ENCODE results near the gene UHRF2. TPM values are rescaled to one million over a fixed set of nuclear protein-coding genes. Genes with fewer than 3 reads are reported as not detected.

Gene UHRF2
- total and polyA plus RNA-seq, 3 experiments from 2014 or later = 12.9 to 55.2 (median 50.8) TPM

DNA sequence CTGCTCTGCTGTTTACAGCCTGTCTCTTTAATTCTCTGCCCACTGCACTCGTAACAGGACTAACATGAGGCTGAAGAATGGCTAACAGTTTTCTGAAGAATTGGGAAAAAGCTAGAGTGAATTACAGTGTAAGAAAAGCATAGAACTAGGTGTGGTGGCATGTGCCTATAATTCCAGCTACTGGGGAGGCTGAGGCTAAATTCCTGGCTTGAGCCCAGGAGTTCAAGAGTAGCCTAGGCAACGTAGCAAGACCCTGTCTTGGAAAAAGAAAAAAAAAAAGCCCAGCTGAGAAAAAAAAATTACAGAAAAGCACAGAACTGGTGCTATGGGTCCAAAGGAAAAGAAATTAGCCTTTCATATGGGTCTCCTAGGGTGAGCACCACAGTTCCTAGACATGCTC lies 13.9 kb upstream of the UHRF2 start:
- no peak overlapping the region for H3K27ac Mint-ChIP-seq
- Histone ChIP-seq H3K36me3 (ENCODE audit: insufficient read depth, low read length) (no peaks in the 10 kb centered on the region), H3K4me1 (ENCODE audit: insufficient read depth, low read length) (no peaks in the 10 kb centered on the region), H3K4me3 (ENCODE audit: low read length) (no peak overlapping the region), H3K9me3 (ENCODE audit: low read length) (no peaks in the 10 kb centered on the region), H3K27me3 (ENCODE audit: insufficient read depth, low read length, poor library complexity, severe bottlenecking) (no peaks in the 10 kb centered on the region), H3K27ac (ENCODE audit: low read depth, low read length) (no peak overlapping the region)
- H3K4me1 Mint-ChIP-seq = no peaks in the 10 kb centered on the region
- no peaks in the 10 kb centered on the region for H3K36me3 Mint-ChIP-seq
- no peak for DNase-seq
- H3K4me3 Mint-ChIP-seq = no peak overlapping the region
- CTCF ChIA-PET = no interaction called here
- peaks cover 3 to 4% of the 10 kb centered on the region in 2 donors for H3K27me3 Mint-ChIP-seq
- H3K9me3 Mint-ChIP-seq = no peaks in the 10 kb centered on the region
- POLR2A ChIA-PET = no interaction called here

DNA sequence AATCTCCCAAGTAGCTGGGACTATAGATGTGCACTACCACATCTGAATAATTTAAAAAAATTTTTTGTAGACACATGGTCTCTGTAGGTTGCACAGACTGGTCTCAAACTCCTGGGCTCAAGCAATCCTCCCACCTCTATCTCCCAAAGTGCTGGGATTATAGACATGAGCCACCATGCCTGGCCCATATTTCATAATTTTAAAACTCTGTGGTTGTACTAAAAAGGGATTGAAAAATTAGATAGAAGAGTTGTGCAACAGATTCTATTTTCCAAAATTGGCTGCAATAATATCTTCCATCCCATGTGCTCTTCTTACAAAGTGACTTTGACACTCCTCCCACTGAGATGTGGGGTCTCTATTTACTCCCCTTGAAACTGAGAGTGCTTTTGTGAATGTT lies 7.6 kb upstream of the UHRF2 start:
- H3K36me3 Mint-ChIP-seq = no peaks in the 10 kb centered on the region
- Histone ChIP-seq H3K27ac (ENCODE audit: low read depth, low read length) (no peak overlapping the region), H3K27me3 (ENCODE audit: insufficient read depth, low read length, poor library complexity, severe bottlenecking) (no peaks in the 10 kb centered on the region), H3K9me3 (ENCODE audit: low read length) (no peaks in the 10 kb centered on the region), H3K36me3 (ENCODE audit: insufficient read depth, low read length) (no peaks in the 10 kb centered on the region), H3K4me3 (ENCODE audit: low read length) (no peak overlapping the region), H3K4me1 (ENCODE audit: insufficient read depth, low read length) (no peaks in the 10 kb centered on the region)
- H3K27ac Mint-ChIP-seq = no peak overlapping the region
- POLR2A ChIA-PET = interaction anchor here (0.6 kb wide), 1 partner anchor 77 kb away, joined by 3 read pairs; no protein-coding TSS in a partner anchor
- no peaks in the 10 kb centered on the region for H3K9me3 Mint-ChIP-seq
- no peak overlapping the region for H3K4me3 Mint-ChIP-seq
- H3K27me3 Mint-ChIP-seq = no peaks in the 10 kb centered on the region
- H3K4me1 Mint-ChIP-seq = no peaks in the 10 kb centered on the region
- no peak for DNase-seq
- CTCF ChIA-PET = no interaction called here

DNA sequence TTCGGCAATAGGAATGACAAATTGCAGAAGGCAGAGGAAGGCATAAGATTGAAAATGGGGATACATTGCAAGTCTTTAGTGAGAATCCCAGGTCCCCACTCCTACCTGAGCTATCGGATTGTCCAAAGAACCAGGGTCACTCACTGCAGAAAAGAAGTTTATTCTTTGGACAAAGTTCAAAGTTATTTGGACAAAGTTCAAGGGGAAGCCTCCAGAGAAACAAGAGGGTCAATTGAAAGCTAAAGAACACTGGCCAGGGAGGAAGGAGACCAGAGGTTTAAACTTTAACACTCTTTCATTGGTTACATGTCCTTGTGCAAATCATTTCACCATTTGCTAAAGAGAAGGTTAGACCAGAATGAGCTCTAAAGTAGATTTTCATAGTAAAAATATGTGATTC lies 5.2 kb upstream of the UHRF2 start:
- H3K27me3 ChIP-seq (ENCODE audit: insufficient read depth, low read length, poor library complexity, severe bottlenecking) = no peaks in the 10 kb centered on the region
- POLR2A ChIA-PET = no interaction called here
- no peaks in the 10 kb centered on the region for H3K9me3 Mint-ChIP-seq
- peaks cover 0 to 3% (median 2%) of the 10 kb centered on the region in 3 donors for H3K4me1 Mint-ChIP-seq
- H3K27ac Mint-ChIP-seq = no peak overlapping the region
- H3K36me3 ChIP-seq (ENCODE audit: insufficient read depth, low read length) = no peaks in the 10 kb centered on the region
- no peaks in the 10 kb centered on the region for H3K9me3 ChIP-seq (ENCODE audit: low read length)
- DNase-seq = no peak
- H3K36me3 Mint-ChIP-seq = peaks cover 0 to 1% (median 0%) of the 10 kb centered on the region in 3 donors
- H3K4me1 ChIP-seq (ENCODE audit: insufficient read depth, low read length) = peaks cover 6% of the 10 kb centered on the region
- H3K27ac ChIP-seq (ENCODE audit: low read depth, low read length) = no peak overlapping the region
- peak overlapping the region in 1 of 7 donors; percentile 10 for H3K4me3 Mint-ChIP-seq
- H3K4me3 ChIP-seq (ENCODE audit: low read length) = no peak overlapping the region
- no peaks in the 10 kb centered on the region for H3K27me3 Mint-ChIP-seq
- CTCF ChIA-PET = no interaction called here

DNA sequence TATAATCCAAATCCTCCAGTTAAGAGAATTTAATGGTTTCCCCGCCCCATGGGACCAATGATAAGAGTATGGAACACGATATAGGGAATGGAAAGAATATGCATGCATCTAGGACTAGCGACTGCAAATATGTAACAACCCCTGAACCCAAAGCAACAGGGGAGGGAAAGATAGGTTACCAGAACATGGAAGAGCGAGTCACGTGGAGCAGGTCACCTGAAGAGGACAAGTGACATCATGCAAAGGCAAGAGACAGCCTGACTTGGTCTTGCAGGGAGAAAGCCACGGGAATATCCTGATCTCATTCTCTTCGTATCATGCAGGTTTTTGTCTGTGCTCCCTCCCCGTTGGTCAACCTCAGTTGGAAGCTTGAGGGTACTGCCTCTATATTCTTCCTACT lies 4.7 kb upstream of the UHRF2 start:
- CTCF ChIA-PET = no interaction called here
- Histone ChIP-seq H3K36me3 (ENCODE audit: insufficient read depth, low read length) (no peaks in the 10 kb centered on the region), H3K9me3 (ENCODE audit: low read length) (no peaks in the 10 kb centered on the region), H3K4me3 (ENCODE audit: low read length) (no peak overlapping the region), H3K27ac (ENCODE audit: low read depth, low read length) (no peak overlapping the region), H3K4me1 (ENCODE audit: insufficient read depth, low read length) (peaks cover 6% of the 10 kb centered on the region), H3K27me3 (ENCODE audit: insufficient read depth, low read length, poor library complexity, severe bottlenecking) (no peaks in the 10 kb centered on the region)
- no peak for DNase-seq
- H3K9me3 Mint-ChIP-seq = no peaks in the 10 kb centered on the region
- H3K4me1 Mint-ChIP-seq = peaks cover 0 to 3% (median 3%) of the 10 kb centered on the region in 3 donors
- H3K36me3 Mint-ChIP-seq = peaks cover 0 to 1% (median 0%) of the 10 kb centered on the region in 3 donors
- peak overlapping the region in 1 of 7 donors; percentile 7 for H3K4me3 Mint-ChIP-seq
- POLR2A ChIA-PET = no interaction called here
- H3K27me3 Mint-ChIP-seq = no peaks in the 10 kb centered on the region
- no peak overlapping the region for H3K27ac Mint-ChIP-seq

DNA sequence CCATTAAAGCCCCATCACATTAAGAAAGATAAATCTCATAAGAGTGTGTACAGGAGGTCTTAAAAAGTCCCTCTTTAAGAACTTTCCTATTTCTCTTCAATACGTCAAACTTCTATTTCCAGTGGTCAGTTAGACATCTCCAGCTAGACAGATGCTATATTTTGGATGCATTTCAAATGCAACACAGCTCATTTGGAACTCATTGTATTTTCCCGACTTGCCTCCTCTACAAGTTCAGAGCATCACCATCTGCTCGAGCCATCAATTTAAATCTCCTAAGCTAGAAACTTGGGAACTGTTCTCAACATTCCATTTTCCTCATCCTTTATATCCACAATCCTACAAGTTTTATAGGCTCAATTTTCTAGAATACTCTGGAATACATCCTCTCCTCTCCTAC lies 3.2 kb upstream of the UHRF2 start:
- H3K36me3 Mint-ChIP-seq = peaks cover 0 to 8% (median 0%) of the 10 kb centered on the region in 3 donors
- no peaks in the 10 kb centered on the region for H3K9me3 Mint-ChIP-seq
- H3K27ac ChIP-seq (ENCODE audit: low read depth, low read length) = no peak overlapping the region
- CTCF ChIA-PET = no interaction called here
- H3K27me3 Mint-ChIP-seq = no peaks in the 10 kb centered on the region
- no peaks in the 10 kb centered on the region for H3K9me3 ChIP-seq (ENCODE audit: low read length)
- no peaks in the 10 kb centered on the region for H3K27me3 ChIP-seq (ENCODE audit: insufficient read depth, low read length, poor library complexity, severe bottlenecking)
- H3K4me1 Mint-ChIP-seq = peaks cover 8 to 10% (median 9%) of the 10 kb centered on the region in 3 donors
- H3K27ac Mint-ChIP-seq = peak overlapping the region in 1 of 8 donors; percentile 8
- peaks cover 6% of the 10 kb centered on the region for H3K4me1 ChIP-seq (ENCODE audit: insufficient read depth, low read length)
- H3K36me3 ChIP-seq (ENCODE audit: insufficient read depth, low read length) = no peaks in the 10 kb centered on the region
- H3K4me3 ChIP-seq (ENCODE audit: low read length) = no peak overlapping the region
- H3K4me3 Mint-ChIP-seq = peak overlapping the region in 1 of 7 donors; percentile 7
- POLR2A ChIA-PET = no interaction called here
- no peak for DNase-seq

DNA sequence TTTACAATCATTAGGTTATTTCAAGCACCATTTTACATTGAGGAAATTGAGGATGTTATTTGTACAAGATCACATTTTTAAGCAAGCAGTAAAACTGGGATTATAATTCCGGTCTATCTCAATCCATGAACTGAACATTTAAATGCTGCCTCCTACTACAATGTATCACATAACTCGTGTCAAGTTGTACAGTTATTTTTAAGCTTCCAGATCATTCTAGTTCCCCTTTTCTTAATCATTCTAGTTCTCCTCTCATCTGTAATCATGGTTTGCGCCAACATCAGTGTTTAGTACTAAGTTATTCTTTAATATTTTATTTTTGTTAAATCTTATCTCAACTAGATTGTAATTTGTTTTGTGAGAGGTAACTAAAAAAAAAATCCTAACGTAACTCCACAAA lies 2.4 kb upstream of the UHRF2 start:
- Mint-ChIP-seq H3K27ac (no peak overlapping the region), H3K27me3 (no peaks in the 10 kb centered on the region), H3K9me3 (no peaks in the 10 kb centered on the region)

DNA sequence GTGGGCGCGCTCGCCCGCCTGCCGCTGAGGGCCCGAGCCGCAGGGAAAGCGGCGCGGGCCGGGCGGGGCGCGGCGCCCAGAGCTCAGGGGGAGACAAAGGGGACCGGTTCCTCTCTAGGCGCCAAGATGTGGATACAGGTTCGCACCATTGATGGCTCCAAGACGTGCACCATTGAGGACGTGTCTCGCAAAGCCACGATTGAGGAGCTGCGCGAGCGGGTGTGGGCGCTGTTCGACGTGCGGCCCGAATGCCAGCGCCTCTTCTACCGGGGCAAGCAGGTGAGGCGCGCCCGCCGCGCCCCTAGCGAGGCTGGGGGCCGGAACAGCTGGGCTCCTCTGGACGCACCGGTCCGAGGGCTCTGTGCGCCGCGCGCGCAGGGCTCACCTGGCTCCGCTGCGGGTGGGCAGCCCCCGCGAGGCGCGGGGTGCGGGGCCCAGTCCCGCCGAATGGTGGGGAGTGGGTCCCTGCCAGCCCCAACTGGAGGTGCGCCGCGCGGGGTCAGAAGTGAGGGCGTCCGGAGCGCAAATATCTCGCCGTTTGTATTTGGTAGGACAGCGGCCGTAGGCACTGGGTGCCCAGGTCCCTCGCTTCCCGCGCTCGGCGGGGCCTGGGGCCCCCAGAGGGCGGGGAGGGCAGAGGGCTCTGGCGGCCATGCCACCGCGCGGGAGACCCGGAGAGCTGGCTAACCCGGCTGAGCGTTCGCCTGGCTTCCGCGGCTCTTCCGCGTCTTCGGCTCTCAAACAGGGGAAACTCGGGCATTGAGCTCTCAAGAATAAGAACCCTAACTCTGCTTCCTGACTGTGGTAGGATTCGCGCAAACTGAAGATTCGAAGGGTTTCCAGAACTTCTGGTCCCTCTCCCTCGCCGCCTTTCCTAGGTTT lies 607 bp downstream of the UHRF2 start:
- Mint-ChIP-seq H3K27ac (peak overlapping the region; percentile 73 to 97 (median 84)), H3K36me3 (peaks cover 0 to 24% (median 2%) of the 10 kb centered on the region in 3 donors), H3K4me3 (peak overlapping the region; percentile 82 to 92 (median 92)), H3K9me3 (no peaks in the 10 kb centered on the region), H3K27me3 (no peaks in the 10 kb centered on the region), H3K4me1 (peaks cover 43 to 47% (median 45%) of the 10 kb centered on the region in 3 donors)
- Histone ChIP-seq H3K4me1 (ENCODE audit: insufficient read depth, low read length) (peaks cover 34% of the 10 kb centered on the region), H3K36me3 (ENCODE audit: insufficient read depth, low read length) (no peaks in the 10 kb centered on the region), H3K9me3 (ENCODE audit: low read length) (no peaks in the 10 kb centered on the region), H3K4me3 (ENCODE audit: low read length) (peak overlapping the region; percentile 63), H3K27me3 (ENCODE audit: insufficient read depth, low read length, poor library complexity, severe bottlenecking) (no peaks in the 10 kb centered on the region), H3K27ac (ENCODE audit: low read depth, low read length) (peak overlapping the region; percentile 79)
- CTCF ChIA-PET = interaction anchor here (0.9 to 2.6 kb wide), 7 partner anchors 13 to 290 kb away, joined by 3 to 8 read pairs (median 3); no protein-coding TSS in a partner anchor
- DNase-seq = peak in 4 of 5 donors; percentile 20 to 60 (median 32)
- POLR2A ChIA-PET = interaction anchor here (0.6 to 5.3 kb wide), 16 partner anchors 10 to 1445 kb away, joined by 3 to 45 read pairs (median 5); partner anchors contain the start of gene KDM4C

More for the DNA sequence above, 2.4 kb upstream of the UHRF2 start:
- no peak for DNase-seq
- H3K36me3 ChIP-seq (ENCODE audit: insufficient read depth, low read length) = no peaks in the 10 kb centered on the region
- no peak overlapping the region for H3K27ac ChIP-seq (ENCODE audit: low read depth, low read length)
- Mint-ChIP-seq H3K36me3 (peaks cover 0 to 12% (median 0%) of the 10 kb centered on the region in 3 donors), H3K4me3 (peak overlapping the region in 2 of 7 donors; percentile 4 to 17), H3K4me1 (peaks cover 17 to 19% (median 17%) of the 10 kb centered on the region in 3 donors)
- H3K4me1 ChIP-seq (ENCODE audit: insufficient read depth, low read length) = peaks cover 13% of the 10 kb centered on the region
- H3K27me3 ChIP-seq (ENCODE audit: insufficient read depth, low read length, poor library complexity, severe bottlenecking) = no peaks in the 10 kb centered on the region
- ChIA-PET POLR2A (interaction anchor here (5.3 kb wide), 1 partner anchor 18 kb away, joined by 45 read pairs; no protein-coding TSS in a partner anchor), CTCF (no interaction called here)
- no peak overlapping the region for H3K4me3 ChIP-seq (ENCODE audit: low read length)
- no peaks in the 10 kb centered on the region for H3K9me3 ChIP-seq (ENCODE audit: low read length)

DNA sequence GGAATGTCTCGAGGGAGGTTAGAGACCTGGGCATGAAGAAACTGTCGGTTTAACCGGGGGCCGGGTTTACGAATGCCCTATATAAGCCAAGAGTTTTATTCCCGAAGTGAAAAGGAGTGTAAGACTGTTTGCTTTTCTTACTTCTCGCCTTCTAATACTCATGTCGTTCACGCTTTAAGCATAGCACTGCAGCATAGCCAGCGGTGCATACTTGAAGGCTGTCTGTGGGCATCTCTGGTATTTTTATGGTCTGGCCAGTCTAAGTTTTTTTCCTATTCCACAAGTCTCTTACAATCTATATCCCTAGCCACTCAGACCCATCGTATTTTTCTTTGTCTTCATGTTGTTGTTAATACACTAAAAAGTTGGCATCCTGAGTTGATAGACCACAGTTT lies 1.2 kb downstream of the UHRF2 start:
- peak overlapping the region; percentile 79 for H3K27ac ChIP-seq (ENCODE audit: low read depth, low read length)
- Mint-ChIP-seq H3K27me3 (no peaks in the 10 kb centered on the region), H3K36me3 (peaks cover 0 to 26% (median 2%) of the 10 kb centered on the region in 3 donors), H3K4me1 (peaks cover 49 to 54% (median 51%) of the 10 kb centered on the region in 3 donors), H3K9me3 (no peaks in the 10 kb centered on the region), H3K27ac (peak overlapping the region; percentile 59 to 97 (median 78)), H3K4me3 (peak overlapping the region; percentile 80 to 92 (median 90))
- no peaks in the 10 kb centered on the region for H3K9me3 ChIP-seq (ENCODE audit: low read length)
- ChIA-PET CTCF (interaction anchor here (1.0 to 2.6 kb wide), 4 partner anchors 12 to 155 kb away, joined by 3 to 8 read pairs (median 4); no protein-coding TSS in a partner anchor), POLR2A (interaction anchor here (0.6 to 5.3 kb wide), 7 partner anchors 14 to 406 kb away, joined by 3 to 45 read pairs (median 10); partner anchors contain the start of gene KDM4C)
- DNase-seq = no peak
- H3K36me3 ChIP-seq (ENCODE audit: insufficient read depth, low read length) = no peaks in the 10 kb centered on the region
- H3K4me3 ChIP-seq (ENCODE audit: low read length) = peak overlapping the region; percentile 63
- H3K4me1 ChIP-seq (ENCODE audit: insufficient read depth, low read length) = peaks cover 40% of the 10 kb centered on the region
- no peaks in the 10 kb centered on the region for H3K27me3 ChIP-seq (ENCODE audit: insufficient read depth, low read length, poor library complexity, severe bottlenecking)
